Glomerular visceral epithelial cell (primary cell): ENCODE data around the gene PTPN2.
"Not testable (repeated sequence)": the region's sequence is repeated elsewhere in the genome, so short reads cannot be mapped to it uniquely, and the experiment has no call there.

Experiments
- DNase-seq: peaks from one replicate; pipeline ENCODE4 v3.0.0-alpha.2; 2016; ENCODE audit errors: extremely low spot score

Gene PTPN2

DNA sequence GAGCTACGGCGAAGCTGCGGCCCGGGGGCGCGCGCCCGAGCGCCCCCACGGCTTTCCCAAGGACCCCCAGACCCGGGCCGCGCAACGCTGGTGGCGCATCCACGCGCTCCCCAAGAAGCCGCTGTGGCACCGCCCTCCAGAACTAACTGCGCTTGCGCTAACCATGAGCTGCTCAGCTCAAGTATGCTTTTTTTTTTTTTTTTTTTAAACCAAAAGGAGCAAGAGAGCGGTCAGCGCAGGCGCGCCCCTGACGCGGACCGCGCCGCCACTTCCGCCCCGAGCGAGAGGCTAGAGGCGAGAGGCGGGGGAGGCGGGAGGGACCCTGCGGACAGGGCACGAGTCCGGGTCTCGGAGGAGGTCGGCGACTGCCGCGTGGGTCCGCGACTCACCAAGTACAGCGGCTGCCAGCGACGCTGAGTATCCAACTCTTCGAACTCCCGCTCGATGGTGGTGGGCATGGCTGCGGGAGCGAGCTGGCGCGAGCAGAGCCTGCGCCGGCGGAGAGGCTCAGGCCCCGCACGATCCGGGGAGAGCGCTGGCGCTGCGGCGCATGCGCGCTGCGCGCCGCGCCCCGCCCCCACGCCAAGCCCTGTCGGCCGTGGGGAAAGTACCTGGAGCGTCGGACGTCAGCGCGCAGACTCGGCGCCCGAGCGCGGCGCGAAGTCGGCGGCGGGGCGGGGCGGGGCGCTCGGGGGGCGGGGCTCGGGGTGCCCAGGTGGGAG lies at the start of gene PTPN2:
TSS of gene PTPN2 (minus strand) at position 554 of the 722 bp plus-strand sequence. CDS start at position 458, 96 bp downstream.
- DNase-seq, result peak; percentile 95

DNA sequence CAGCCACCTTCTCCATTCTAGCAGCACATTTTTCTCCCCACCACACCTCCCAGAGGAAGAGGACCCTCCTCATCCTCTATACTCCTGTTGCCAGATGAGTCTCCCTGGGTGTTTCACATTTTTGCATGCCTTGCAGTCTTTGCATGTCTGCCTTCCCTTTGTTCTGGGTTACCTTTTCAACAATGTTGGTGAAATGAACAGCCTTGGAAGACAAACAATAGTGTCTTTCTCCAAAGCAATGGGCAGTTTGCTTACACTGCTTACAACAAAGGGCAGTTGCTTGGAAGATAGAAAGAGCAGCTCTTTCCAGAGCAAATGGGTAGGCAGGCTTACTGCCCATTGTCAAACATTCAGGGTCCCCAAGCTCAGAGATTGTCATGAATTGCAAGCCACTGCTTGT lies 49.3 kb upstream of the PTPN2 start:
- DNase-seq, result no peak

DNA sequence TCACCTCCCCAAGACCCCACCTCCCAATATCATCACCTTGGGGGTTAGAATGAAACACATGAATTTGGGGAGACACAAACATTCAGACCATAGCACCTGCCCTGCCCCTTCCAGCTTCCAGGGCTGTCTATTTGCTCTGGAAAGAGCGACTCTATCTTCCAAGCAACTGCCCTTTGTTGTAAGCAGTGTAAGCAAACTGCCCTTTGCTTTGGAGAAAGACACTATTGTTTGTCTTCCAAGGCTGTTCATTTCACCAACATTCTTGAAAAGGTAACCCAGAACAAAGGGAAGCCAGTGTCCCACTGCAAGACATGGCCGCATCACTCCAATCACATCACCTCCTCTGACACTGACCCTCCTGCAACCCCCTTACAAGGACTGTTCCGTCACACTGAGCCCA lies 46.9 kb upstream of the PTPN2 start:
- DNase-seq, result no peak

DNA sequence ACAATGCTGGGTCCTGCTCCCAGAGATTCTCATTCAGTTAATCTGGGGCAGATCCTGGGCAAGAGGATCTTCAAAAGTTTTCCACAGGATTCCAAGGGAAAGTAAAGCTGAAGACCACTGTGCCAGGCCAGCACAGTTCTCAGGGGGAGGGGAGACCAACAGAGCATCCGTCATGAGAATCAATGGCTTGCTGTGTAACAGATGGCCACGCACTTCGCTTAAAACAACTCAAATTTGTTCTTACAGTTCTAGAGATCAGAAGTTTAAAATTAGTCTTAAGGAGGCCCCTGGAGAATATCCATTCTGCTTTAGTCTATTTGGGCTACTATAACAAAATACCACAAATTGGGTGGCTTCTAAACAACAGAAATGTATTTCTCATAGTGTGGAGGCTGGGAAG lies 46.3 kb upstream of the PTPN2 start:
- no peak for DNase-seq

DNA sequence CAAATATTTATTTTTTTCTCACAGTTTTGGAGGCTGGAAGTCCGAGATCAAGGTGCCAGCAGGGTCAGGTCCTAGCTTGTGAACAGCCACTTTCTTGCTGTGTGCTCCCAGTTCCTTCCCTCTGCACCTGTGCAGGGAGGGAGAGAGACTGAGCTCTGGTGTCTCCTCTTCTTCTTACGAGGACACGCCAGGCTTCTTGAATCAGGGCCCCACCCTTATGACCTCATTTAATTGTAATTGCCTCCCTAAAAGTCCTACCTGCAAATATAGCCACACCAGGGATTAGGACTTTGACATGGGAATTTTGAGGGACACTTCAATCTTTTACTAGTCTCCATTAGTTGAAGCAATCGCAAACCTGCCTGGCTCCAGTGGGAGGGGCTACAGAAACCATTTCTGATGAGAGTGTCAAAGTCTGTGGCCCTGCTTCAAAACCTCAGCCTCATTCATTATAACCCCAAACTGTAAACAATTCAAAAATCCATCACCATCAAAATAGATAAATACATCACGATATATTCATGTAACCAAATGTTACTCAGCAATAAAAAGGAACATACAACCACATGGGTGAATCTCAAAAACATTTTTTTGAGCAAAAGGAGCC lies 45.5 kb upstream of the PTPN2 start:
- no peak for DNase-seq

DNA sequence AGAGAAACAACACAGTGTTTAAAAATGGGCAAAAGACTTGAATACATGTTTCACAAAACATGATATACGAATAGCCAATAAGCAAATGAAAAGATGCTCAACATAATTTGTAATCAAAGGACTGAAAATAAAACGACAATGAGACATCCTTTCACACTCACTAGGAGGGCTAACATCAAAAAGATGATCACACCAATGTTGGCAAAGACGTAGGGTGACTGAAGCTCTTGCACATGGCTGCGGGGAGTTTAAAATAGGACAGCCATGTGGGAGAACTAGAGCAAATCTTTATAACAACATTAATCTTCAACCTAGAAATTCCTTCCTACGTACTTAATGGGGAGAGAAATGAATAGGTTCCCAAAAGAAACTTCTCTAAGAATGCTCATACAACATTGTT lies 44.6 kb upstream of the PTPN2 start:
- DNase-seq, result no peak

DNA sequence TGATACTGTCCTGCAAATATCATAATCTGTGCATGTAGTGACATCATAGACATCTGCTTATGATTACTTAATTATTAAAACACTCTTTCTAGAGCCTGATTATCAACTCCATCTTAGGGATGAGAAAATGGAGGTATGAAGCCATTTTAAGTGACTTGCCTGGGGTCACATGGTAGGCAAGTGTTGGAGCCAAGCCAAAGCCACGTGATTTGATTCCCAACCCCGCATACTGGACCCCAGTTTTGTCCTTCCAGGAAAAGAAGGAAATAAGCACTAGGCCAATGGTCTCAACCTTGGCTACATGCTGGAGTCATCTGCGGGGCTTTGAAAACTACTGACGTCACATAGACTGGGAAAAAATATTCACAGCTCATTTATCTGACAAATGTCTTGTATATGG lies 44.2 kb upstream of the PTPN2 start:
- DNase-seq, result no peak

DNA sequence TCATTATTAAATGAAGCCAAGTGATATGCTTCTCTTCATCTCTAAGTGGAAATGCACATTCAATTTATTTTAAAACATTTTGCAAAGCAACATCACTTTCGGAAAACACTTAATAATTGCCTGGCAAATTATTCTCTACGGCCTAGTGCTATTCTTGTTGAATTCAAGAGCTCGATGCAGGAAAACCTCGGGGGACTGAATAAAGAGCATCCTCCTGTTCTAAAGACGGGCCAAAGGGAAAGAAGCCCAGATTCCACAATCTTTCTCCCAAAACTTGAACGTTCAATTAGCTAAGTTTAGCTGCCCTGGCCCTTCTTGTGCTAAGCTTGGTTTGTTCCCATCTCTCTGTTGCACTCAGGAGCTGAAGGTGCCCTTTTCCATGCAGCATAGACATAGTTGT lies 40.6 kb upstream of the PTPN2 start:
- no peak for DNase-seq

DNA sequence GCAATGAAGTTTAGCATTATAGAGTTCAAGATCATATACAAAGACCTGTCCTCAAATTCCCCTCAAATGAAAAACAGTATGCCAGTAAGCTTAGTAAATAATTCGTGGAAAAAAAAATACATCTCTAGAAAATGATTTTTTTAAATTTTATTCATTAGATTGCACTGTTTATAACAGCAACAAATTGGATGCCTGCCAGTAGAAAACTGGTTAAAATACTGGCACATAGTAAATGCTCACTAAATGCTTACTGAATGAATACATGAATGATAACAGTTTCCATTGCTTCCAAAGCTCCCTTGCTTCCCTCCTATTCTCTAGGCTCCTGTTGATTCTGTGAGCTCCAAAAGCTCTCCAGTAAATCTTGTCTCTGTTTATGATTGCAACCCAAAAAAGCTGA lies 38.2 kb upstream of the PTPN2 start:
- DNase-seq, result no peak

DNA sequence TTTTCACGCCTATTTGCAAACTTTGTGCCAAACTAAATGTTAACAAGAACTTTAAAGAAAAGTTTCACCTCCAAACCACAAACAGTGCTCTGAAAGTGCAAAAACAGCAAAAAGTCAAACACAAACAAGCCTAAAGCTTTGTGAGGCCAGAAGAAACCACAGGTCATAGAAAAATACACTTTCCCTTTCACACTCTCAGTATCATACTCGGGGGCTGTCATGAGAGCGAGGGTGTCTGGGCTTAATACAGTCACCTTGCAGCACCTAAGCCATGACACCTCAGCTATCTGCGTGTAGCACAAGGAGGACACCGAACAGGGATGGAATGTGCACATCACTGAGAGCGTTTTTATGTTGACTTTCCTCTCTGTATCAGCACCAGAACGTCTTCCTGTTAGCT lies 37.1 kb upstream of the PTPN2 start:
- DNase-seq, result no peak

DNA sequence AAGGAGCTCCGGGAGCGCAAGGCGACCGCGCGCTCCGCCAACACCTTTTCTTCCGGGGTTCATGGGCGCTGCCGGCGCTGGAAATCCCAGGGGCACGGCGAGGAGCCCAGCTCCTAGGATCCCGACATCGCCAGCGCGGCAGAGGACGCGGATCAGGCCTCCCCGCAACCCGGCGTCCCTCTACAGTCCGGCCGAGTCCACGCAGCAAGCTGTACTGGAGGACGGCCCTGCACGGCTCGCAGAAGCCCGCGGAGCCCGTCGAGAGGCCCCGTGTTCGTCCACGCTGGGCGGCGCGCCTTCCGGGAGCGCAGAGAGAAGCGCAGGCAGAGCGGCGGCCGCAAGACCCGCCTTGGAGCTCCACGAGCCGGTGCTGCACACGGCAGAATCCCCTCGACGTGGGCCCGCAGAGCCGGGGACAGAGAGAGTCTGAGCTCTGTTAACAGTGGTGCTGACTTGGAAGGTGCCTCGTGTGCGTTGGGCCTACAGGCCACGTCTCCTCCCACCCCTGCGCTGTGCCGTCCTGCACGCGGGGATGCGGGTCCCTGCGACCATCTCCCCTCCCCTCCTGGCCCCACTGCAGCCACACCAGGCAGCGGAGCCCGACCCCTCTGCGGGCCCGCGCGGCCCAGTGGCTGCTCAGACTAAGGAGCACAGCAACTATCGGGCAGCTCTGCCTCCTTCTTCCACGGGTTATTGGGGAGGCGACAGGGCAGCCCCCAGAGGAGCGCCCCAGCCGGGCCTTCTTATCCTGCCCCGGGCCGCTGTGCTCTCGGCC lies 28.1 kb upstream of the PTPN2 start:
- no peak for DNase-seq

DNA sequence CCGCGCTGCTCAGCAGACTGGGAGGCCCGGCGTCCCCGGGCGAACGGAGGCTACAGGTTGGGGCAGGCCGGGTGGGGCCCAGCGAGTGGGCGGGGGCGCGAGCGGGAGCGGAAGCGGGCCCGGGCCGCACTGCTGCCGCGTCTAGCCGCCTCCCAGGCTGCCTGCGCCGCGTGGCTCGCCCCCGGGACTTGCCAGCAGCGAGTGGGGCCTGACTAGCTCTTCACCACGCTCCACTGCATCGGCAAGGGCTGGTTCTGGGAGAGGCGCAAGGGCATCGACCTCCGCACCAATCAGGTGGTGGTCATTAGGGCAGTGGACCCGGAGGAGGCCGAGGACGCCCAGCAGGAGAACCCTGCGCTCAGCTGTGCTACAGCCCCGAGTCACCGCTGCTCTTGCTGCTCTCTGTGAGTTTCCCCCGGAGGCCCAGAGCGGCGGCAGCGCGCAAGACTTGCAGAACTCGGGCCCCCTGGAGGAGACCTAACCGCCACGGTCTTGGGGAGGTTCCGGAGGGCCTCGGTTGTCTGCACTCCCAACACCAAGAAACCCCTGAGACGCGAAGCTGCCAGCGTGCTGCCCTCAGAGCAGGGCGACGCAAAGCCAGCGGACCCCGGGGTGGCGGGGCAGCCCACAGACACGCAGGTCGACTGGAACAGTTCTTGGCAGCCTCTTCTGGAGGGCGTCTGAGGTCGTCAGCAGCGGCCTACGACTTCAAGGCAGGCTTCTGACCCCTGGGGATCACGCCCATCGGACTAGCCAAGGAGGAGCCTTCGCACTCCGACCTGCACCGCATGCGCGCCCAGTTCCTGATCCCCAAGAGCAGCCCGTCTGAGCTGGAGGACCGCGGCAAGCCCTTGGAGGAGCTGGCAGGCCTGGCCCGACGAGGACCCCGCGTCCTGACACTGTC lies 27.2 kb upstream of the PTPN2 start:
- peak; percentile 11 for DNase-seq

DNA sequence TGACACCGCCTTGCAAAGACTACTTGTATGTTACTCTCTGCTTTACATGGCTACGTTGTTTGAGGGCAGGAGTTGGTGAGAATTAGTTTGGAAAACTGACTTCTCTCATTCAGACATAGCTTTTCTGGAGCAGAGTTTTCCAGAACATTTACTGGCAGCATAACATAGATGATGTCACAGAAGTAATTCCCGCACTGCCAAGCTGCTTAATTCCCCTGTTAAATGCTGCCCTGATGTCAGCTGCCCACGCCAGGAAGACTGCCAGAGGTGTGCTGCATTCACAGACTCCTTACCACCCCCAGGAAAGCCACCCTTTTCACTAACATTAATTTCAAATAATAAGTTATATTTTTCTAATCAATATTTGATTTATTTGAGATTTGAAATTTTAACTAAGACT lies 24.7 kb upstream of the PTPN2 start:
- no peak for DNase-seq

DNA sequence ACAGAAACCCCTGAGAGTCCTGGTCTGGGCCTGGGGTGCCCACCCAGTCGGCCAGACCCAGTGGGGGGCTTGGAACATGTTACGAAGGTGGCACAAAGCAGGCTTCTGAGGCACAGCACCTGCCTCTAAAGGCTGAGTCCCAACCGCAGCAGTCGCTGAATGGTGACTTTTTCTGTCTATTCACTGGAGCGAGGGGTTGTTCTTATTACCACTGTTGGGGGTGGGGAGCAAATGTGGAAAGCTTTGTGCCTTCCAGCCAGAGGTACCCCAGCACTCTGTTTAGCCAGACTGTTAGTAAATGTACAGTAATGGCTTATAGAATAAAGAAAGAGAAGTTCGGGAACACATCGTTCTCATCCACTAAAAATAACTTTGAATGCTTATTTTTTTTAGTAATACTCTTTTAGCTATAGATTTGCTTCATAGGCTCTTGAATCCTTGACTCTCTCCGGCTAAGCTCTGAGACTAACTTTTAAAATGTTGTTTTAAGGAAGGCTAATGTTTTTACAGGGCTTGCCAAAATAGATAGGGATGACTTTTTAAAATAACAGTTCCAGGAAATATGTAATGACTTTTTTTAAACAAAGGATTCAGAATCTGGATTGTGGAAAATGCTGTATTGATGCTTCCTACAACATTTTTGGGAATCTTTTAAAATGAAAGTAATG lies 23.4 kb upstream of the PTPN2 start:
- DNase-seq, result no peak

DNA sequence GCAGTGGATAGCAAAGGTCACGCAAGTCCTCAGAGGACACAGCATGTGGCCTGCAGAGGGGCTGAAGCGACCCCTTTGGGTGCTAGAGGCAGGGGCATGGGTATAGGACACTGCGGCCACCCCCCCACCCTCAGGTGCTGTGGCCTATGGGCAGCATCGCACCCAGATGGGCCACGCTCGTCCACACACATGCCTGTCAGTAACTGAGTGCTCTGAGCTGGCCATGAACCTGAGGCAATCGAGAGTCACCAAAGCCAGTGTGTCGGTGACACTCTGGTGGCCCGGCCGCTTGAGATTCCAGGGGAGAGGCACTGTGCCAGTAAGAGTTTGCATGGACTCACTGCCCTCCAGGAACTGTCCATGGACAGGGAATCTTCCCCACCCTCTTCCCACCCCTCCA lies 22.7 kb upstream of the PTPN2 start:
- no peak for DNase-seq

DNA sequence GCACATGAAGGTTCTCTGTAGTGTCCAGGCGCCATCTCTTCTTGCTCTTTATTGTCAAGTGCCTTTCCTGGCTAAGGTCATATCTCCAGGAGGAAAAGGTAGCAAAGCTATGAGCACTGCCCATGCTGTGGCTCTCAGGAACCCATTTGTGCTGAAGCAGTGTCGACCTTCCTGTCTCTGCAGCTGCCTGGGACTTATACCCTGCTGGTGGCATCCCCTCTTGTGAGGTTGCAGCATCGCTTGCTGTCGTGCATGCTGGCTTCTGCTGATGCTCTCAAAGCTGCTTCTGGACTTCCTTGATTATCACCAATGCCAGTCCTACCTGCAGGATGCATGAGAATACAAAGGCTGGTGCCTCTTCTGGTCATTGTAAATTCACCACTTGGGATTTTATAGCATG lies 22.1 kb upstream of the PTPN2 start:
- DNase-seq, result no peak

DNA sequence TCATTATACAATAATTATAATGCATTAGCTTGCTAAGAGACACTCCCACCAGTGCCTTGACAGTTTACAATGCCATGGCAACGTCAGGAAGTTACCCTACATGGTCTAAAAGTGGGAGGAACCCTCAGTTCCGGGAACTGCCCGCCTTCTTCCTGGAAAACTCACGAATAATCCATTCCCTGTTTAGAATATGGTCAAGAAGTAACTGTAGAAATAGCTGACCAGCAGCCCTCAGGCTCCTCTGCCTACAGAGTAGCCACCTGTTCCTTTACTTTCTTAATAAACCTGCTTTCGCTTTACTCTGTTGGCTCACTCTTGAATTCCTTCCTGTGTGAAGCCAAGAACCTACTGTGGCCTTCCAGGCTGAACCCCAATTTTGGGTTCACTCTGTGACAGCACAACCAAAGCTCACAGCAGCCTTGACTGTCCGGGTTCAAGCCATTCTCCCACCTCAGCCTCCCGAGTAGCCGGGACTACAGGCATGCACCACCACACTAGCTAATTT lies 20.0 kb upstream of the PTPN2 start:
- no peak for DNase-seq

DNA sequence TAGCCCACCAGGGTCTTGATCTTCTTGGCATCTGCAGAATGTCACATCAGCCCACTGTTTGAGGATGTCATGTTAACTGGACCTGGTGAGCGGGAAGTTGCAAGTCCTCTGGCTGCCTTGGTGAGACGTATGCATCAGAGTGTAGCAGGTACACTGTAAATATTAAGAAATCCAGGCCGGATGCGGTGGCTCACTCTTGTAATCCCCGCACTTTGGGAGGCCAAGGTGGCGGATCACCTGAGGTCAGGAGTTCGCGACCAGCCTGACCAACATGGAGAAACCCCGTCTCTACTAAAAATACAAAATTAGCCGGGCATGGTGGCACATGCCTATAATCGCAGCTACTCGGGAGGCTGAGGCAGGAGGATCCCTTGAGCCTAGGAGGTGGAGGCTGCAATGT lies 17.2 kb upstream of the PTPN2 start:
- not testable (repeated sequence) for DNase-seq

DNA sequence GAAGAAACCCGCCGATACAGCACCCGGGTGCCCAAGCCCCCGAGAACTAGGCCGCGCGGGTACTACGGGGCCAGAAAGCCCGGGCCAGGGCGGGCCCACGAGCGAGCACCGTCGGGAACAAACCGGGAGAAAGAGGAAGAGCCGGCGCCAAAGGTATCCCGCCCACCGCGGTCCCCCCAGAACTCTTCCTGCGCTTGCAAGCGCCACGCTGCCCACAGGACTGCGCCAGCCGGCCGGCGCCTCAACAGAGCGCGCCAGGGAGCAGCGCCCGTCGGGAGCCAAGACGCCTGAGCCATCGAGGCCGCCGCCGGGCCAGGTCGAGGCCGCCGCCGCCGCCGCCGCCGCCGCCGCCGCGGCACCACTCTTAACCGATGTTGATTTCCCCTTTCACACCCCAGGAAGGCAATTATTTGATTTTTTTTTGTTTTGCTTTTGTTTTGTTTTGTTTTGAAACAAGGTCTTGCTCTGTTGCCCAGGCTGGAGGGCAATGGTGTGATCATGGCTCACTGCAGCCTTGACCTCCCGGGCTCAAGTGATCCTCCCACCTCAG lies 12.8 kb upstream of the PTPN2 start:
- not testable (repeated sequence) for DNase-seq

DNA sequence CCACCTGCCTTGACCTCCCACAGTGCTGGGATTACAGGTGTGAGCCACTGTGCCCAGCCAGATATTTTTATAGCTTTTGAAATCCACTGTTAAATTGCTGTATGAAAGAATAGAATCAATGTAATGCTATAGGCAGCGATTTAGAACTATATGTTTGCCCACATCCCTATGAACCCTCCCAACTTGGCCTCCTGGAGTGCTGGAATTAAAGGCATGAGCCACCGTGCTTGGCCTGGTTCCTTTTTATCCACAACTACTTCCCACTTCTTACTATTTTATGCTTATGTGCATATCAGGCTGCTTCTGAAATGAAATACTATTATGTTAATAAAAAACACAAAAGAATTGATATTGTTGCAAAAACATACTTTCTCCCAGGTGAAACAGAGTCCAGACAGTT lies 11.6 kb upstream of the PTPN2 start:
- DNase-seq, result no peak

DNA sequence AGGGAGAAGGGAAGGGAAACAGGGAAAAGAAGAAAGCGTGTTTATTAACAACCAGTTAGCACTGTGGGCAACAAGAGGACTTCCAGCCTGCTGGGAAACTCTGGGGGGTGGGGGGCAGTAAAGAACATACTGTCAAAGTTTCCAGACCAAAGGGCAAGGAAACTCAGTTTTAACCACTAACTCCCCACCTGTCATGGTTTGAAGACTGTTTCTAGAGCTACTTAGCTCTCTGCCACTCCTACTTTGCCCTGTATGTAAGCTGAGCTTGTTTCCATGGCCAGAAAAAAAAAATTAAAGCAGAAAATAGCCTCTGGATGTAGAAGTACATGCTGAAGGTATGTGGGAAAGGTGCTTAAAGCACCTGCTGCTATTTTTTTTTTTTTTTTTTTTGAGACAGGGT lies 11.0 kb upstream of the PTPN2 start:
- no peak for DNase-seq
